Measurements from ENCODE around the gene CDYL. TPM values are rescaled to one million over a fixed set of nuclear protein-coding genes. Genes with fewer than 3 reads are reported as not detected.

CDYL gene
- total and polyA plus RNA-seq, 8 donors: 3.4 to 15.3 (median 10.2) TPM

GRCh38 chr6:4780360-4780812, 4.2 kb downstream of the CDYL start:
- intact Hi-C loops (cut with DNase I): no loop called here
- peaks cover 0 to 4% (median 0%) of the 10 kb centered on the region in 3 donors for H3K4me1 ChIP-seq

DNA sequence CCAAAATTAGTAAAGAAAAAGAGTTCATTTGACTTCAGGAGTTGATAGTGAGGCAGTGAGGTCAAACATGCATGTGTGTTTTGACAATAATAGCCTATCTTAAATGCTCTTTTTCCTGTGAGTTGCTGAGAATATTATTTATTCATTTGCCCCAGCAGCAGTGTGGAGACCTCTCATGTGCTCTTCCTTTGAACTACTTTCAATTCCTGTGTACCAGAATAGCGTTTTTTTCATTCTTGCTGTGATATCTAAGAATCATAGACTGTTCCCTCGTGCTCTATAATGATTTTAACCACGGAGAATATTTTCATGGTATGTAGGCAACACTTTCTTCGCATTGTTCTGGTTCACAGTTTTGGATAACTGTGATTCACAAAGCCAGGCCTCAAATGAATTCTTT, 5.2 kb downstream of the CDYL start:
- 79% methylated on average over 4 of the region's 4 CpGs for WGBS, 2 donors
- Histone ChIP-seq H3K27ac (no peak overlapping the region), H3K4me3 (no peak overlapping the region), H3K36me3 (no peaks in the 10 kb centered on the region), H3K4me1 (peaks cover 0 to 4% (median 0%) of the 10 kb centered on the region in 3 donors), H3K9me3 (no peaks in the 10 kb centered on the region), H3K27me3 (no peaks in the 10 kb centered on the region)
- intact Hi-C loops (cut with DNase I): no loop called here
- FAIRE-seq (no peak), ATAC-seq (no peak), DNase-seq (no peak)
- TF ChIP-seq, protein P1, sequence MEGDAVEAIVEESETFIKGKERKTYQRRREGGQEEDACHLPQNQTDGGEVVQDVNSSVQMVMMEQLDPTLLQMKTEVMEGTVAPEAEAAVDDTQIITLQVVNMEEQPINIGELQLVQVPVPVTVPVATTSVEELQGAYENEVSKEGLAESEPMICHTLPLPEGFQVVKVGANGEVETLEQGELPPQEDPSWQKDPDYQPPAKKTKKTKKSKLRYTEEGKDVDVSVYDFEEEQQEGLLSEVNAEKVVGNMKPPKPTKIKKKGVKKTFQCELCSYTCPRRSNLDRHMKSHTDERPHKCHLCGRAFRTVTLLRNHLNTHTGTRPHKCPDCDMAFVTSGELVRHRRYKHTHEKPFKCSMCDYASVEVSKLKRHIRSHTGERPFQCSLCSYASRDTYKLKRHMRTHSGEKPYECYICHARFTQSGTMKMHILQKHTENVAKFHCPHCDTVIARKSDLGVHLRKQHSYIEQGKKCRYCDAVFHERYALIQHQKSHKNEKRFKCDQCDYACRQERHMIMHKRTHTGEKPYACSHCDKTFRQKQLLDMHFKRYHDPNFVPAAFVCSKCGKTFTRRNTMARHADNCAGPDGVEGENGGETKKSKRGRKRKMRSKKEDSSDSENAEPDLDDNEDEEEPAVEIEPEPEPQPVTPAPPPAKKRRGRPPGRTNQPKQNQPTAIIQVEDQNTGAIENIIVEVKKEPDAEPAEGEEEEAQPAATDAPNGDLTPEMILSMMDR (IDR thresholded peaks at IDR 0.05): no peak

More at GRCh38 chr6:4780360-4780812, 4.2 kb downstream of the CDYL start:
- no peaks in the 10 kb centered on the region for H3K27me3 ChIP-seq
- ATAC-seq: no peak
- no peak for FAIRE-seq
- no peak overlapping the region for H3K27ac ChIP-seq
- no peaks in the 10 kb centered on the region for H3K36me3 ChIP-seq
- no peak overlapping the region for H3K4me3 ChIP-seq
- WGBS, 2 donors: 52 to 60% methylated on average over 11 of the region's 11 CpGs
- no peak for DNase-seq
- H3K9me3 ChIP-seq: no peaks in the 10 kb centered on the region
- TF ChIP-seq, protein P1 (IDR thresholded peaks at IDR 0.05): no peak

GRCh38 chr6:4781967-4782575, 5.9 kb downstream of the CDYL start:
- H3K4me3 ChIP-seq: no peak overlapping the region
- no peaks in the 10 kb centered on the region for H3K9me3 ChIP-seq
- H3K27ac ChIP-seq: no peak overlapping the region
- H3K27me3 ChIP-seq: no peaks in the 10 kb centered on the region
- ATAC-seq: no peak
- DNase-seq: no peak
- intact Hi-C loops (cut with DNase I): no loop called here
- FAIRE-seq: no peak
- H3K36me3 ChIP-seq: no peaks in the 10 kb centered on the region
- TF ChIP-seq, protein P1 (IDR thresholded peaks at IDR 0.05): no peak
- 89 to 93% methylated on average over 9 of the region's 9 CpGs for WGBS, 2 donors
- peaks cover 0 to 4% (median 0%) of the 10 kb centered on the region in 3 donors for H3K4me1 ChIP-seq

DNA sequence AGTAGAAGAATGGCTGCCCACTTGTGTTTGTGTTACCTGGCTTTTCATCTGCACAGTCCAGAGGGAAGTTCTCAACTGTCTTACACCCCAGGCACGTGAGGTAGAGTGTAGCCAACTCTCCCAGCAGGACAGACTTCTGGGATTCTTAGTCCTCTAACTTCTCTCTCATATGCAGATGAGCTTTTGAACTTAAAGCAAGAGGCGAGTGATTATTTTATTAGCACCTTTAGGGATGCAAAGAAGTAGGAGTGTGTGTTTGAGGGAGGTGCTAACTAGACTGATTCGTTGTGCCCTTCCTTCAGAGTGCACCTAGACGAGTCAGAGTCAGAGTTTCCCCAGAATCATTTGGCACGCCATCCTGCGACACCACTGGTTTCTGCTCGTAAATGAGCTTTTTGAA, 10.8 kb downstream of the CDYL start:
- H3K4me1 ChIP-seq: no peaks in the 10 kb centered on the region
- no peak overlapping the region for H3K27ac ChIP-seq
- 89 to 90% methylated on average over 7 of the region's 7 CpGs for WGBS, 2 donors
- ATAC-seq (no peak), FAIRE-seq (no peak), DNase-seq (no peak)
- H3K27me3 ChIP-seq: no peaks in the 10 kb centered on the region
- H3K9me3 ChIP-seq: no peaks in the 10 kb centered on the region
- no peaks in the 10 kb centered on the region for H3K36me3 ChIP-seq
- TF ChIP-seq, protein P1 (IDR thresholded peaks at IDR 0.05): no peak
- H3K4me3 ChIP-seq: no peak overlapping the region
- intact Hi-C loops (cut with DNase I): no loop called here

- 88 to 89% methylated on average over 6 of the region's 6 CpGs for WGBS, 2 donors
Observed at GRCh38 chr6:4788482-4788881, 12.3 kb downstream of the CDYL start.

More at GRCh38 chr6:4788482-4788881, 12.3 kb downstream of the CDYL start:
- no peak for FAIRE-seq
- intact Hi-C loops (cut with DNase I): no loop called here
- no peak for ATAC-seq
- TF ChIP-seq, protein P1 (IDR thresholded peaks at IDR 0.05): no peak
- Histone ChIP-seq H3K27ac (no peak overlapping the region), H3K27me3 (no peaks in the 10 kb centered on the region), H3K4me3 (no peak overlapping the region), H3K36me3 (no peaks in the 10 kb centered on the region), H3K9me3 (no peaks in the 10 kb centered on the region), H3K4me1 (no peaks in the 10 kb centered on the region)
- no peak for DNase-seq
